HK-2 (cell line): ENCODE results near the gene TAF4.
A peak's percentile ranks its signal among the peaks of the same experiment; 100 is the strongest.
"Not testable (repeated sequence)": the region's sequence is repeated elsewhere in the genome, so short reads cannot be mapped to it uniquely, and the experiment has no call there.

Experiments
- DNase-seq: peaks from one replicate; pipeline ENCODE4 v3.0.0-alpha.2; 2018; ENCODE audit not compliant: unreplicated experiment

Gene TAF4

GRCh38 chr20:62003567-62004405, 61.9 kb downstream of the TAF4 start:
- DNase-seq = no peak

GRCh38 chr20:62002882-62003480, 62.7 kb downstream of the TAF4 start:
- no peak for DNase-seq

GRCh38 chr20:62001178-62001715, 64.4 kb downstream of the TAF4 start:
- no peak for DNase-seq

- DNase-seq = no peak
Measured at GRCh38 chr20:61998343-61999121, 67.1 kb downstream of the TAF4 start.

GRCh38 chr20:61997891-61998290, 67.8 kb downstream of the TAF4 start:
- DNase-seq = no peak

GRCh38 chr20:61997372-61997771, 68.3 kb downstream of the TAF4 start:
- no peak for DNase-seq

- DNase-seq = no peak
Measured at GRCh38 chr20:61994546-61994945, 71.1 kb downstream of the TAF4 start.

- no peak for DNase-seq
Measured at GRCh38 chr20:61993058-61993457, 72.6 kb downstream of the TAF4 start.

GRCh38 chr20:61991476-61991875, 74.2 kb downstream of the TAF4 start:
- DNase-seq = no peak

GRCh38 chr20:61990484-61990883, 75.2 kb downstream of the TAF4 start:
- no peak for DNase-seq

- DNase-seq = no peak
Measured at GRCh38 chr20:61989741-61990140, 75.9 kb downstream of the TAF4 start.

GRCh38 chr20:61988665-61989064, 77.0 kb downstream of the TAF4 start:
- no peak for DNase-seq

GRCh38 chr20:61986762-61987321, 78.8 kb downstream of the TAF4 start:
- no peak for DNase-seq

GRCh38 chr20:61985096-61985495, 80.6 kb downstream of the TAF4 start:
- no peak for DNase-seq

- DNase-seq = not testable (repeated sequence)
Measured at GRCh38 chr20:61984431-61984830, 81.2 kb downstream of the TAF4 start.

- no peak for DNase-seq
Measured at GRCh38 chr20:61983965-61984364, 81.7 kb downstream of the TAF4 start.

GRCh38 chr20:61982951-61983315, 82.7 kb downstream of the TAF4 start:
- DNase-seq = no peak

- DNase-seq = no peak
Measured at GRCh38 chr20:61982191-61982950, 83.3 kb downstream of the TAF4 start.

- DNase-seq = not testable (repeated sequence)
Measured at GRCh38 chr20:61981691-61982090, 84.0 kb downstream of the TAF4 start.

- DNase-seq = peak; percentile 22
Measured at GRCh38 chr20:61980647-61981583, 84.8 kb downstream of the TAF4 start.
